GM23248 (cell line): Measurements from ENCODE around the gene CXCL1.

Experiments used
- EZH2 ChIP-seq: fragments of 200-600 bp; sonication (generic); IDR thresholded peaks from 2 replicates; pipeline ENCODE4 v1.6.1; 2018; ENCODE audit warnings: antibody characterized with exemption, mild to moderate bottlenecking; ENCODE audit not compliant: insufficient read depth, poor library complexity, severe bottlenecking
- EZH2phosphoT487 ChIP-seq: fragments of 200-600 bp; sonication (generic); IDR thresholded peaks from 2 replicates; pipeline ENCODE4 v1.6.1; 2018; ENCODE audit warnings: antibody characterized with exemption, moderate library complexity, mild to moderate bottlenecking, low read depth; ENCODE audit not compliant: insufficient read depth

- no peak for TF ChIP-seq EZH2phosphoT487
- TF ChIP-seq EZH2, result no peak
Observed at GRCh38 chr4:73860917-73861316, 8.3 kb upstream of the CXCL1 start.
